ENCODE measurements around the gene DHFR.
A peak's percentile ranks its signal among the peaks of the same experiment; 100 is the strongest.

DHFR gene

DNA sequence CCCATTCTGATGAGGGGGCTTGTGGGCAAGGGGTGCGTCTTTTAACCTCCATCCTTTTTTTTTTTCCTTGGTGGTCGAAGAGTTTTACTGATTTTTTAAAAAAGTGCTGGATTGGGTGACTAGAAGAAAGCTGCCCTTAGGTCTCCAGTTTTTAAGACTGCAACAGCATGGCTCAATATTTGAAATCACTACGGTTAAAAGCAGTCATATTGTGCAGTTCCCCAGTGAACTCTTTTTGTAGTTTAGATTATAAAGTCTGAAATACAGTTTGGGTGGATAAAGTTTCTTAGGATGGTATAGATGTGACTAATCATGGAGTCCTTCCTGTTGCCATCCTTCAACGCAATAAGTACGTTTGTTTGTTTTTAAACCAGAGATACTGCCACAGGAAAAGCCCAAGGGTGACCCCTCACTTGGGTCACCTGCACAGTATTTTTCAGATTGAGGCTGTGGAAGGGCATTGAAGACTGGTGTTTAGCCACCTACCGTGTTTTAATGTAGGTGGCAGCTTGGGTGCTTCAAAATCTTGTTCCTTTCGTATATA, 520 bp upstream of the DHFR start:
- no peak for DNase-seq (ENCODE audit: low spot score)

DNA sequence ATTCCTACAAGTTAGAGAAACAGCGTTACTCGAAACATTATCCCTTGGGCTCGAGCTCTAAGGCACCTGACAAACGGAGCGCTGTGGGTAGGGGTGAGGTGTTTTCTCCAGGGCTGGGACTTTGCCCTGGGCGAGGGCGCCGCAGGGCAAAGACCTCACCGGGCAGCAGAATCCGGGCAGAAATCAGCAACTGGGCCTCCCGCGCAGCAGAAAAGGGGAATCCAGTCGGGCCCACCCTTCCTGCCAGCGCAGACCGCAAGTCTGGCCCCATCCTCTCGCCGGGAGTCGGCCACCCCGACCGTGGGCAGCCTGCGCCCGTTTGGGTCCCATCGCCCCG, 761 bp downstream of the DHFR start:
- peak; percentile 69 for DNase-seq (ENCODE audit: low spot score)

DNA sequence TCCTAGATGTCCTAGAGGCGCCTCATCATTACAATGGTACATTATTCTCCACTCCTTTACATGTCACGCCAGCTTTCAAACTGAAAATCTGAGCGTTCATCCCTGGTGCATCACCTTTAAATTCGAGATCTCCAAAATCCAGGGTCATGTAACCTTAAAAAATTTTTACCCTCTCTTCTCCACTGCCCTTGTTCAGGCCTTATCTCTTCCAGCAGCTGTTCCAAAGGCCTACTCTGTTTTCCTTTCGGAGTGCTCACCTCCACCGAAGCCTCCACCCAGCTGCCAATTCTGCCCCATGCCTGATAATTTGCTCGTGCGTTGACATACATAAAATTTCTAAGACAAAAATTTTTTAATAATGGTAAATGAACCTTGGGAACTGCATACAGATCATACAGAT, 1.3 kb downstream of the DHFR start:
- no peak for DNase-seq (ENCODE audit: low spot score)

DNA sequence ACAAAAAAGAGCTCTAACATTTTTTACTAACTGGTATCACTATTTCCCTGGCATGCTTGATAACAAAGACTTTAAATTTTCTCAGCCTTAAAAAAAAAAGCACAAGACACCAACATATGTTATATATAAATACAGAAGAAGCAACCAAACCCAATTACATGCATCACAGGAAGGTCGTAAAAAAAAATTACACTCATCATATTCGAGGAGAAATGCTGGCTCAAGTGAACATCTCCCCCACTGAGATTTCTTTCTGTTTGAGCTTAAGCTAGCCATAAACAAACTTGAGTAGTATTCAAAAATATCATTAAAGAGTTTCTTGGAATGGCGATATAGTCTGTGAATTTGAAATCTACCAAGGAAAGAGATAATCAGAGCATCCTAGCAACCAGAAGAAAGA, 7.9 kb downstream of the DHFR start:
- DNase-seq (ENCODE audit: low spot score) = no peak

DNA sequence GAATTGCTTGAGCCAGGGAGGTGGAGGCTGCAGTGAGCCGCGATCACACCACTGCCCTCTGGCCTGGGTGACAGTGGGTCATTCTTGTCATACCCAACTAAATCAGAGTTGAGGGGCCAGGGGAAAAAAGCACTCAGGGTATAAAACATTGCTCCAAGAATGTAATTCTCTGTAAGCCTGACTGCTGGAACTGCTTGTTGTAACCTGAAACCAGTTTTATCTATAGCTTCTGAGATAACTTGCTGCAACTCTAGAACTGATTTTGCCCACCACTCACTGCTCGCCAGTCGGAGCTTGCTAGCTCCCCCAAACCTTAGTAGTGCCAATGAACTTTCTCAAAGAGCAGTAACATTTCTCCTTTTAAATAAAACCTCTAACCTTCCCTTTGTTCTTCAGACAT, 9.9 kb downstream of the DHFR start:
- DNase-seq (ENCODE audit: low spot score) = no peak

DNA sequence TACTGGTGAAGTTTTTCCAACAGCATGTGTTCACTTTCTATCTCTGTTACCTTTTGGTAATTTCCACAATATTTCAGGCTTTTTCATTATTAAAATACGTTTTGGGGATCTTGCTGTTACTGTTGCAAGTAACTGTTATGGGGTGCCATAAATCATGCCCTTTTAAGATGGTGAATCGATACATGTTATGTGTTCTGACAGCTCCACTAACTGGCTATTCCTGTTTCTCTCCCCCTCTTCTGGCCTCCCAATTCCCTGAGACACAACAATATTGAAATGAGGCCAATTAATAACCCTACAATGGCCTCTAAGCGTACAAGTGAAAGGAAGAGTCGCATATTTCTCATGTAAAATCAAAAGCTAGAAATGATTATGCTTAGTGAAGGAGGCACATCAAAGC, 13.4 kb downstream of the DHFR start:
- no peak for DNase-seq (ENCODE audit: low spot score)

DNA sequence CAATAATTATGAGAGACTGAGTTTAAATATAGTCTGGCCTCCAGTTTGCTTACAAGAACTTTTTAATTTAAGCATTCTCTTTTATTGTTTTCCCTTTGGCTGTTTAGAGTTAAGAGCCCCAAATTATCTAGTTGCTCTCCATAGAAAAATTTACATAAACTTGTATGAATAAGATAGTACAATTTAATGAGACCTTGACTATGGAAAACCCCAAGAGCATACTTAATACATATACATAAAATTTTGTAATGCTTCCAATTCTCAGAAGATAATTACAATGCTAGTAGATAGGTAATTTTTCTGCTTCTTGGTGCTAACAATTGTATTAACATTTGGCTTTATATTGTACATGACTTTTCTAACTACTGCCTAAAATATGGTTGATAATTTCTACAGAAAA, 20.6 kb downstream of the DHFR start:
- DNase-seq (ENCODE audit: low spot score) = no peak

DNA sequence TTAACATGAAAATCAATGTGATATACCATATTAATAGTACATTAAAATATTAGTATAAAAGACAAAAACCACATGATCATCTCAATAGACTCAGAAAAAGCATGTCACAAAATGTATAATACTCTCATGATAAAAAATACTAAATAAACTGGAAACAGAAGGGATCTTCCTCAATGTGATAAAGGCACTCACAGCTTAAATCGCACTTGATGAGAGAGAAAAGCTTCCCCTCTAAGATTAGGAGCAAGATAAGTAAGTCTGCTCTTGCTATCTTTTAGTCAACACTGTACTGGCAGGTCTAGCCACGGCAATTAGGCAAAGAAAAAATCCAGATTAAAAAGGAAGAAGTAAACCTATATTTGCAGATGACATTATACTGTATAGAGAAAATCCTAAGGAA, 22.1 kb downstream of the DHFR start:
- no peak for DNase-seq (ENCODE audit: low spot score)

DNA sequence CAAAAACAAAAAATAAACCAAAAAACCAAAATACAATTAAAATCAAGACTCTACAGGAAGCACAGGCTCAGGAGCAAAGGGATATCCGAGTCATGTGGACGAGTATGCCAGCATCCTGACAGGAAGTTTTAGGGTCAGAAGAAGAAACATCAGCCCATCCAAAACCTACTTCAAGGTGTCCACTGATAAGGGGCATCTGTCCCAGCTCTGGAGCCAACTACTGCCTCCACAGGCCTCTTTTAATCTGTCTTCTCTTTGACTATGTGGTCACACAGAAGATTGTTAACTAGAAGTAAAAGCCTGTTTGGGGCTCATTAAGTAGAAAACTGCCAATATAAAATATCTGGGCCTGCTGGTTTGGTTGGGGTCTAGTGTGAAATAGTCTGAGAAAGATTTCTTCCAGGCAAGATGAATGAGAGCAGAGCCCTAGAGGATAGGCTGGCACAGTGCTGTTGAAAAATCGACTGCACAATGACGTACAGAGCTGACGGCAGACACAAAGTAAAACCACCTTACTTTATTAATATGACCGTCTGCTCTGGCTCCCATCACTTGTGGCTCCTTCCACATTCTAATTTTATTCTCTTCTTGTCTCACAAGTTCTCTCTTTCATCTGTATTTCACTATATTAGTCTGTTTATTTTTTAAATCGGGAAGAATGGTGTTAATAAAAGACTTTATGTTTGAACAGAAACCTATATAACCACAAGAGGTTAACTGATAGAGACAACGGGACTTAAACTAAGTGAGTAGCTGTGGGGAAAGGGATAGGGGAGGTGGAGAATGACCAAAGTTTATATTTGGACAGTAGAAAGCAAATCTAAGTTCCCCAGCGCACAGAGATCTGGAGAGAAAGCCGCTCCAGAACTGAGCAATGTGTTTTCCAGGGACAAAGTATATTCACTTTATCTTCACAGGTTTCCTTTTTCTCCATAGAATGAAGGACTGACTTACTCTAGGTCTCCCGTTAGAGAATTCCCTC, 23.2 kb downstream of the DHFR start:
- no peak for DNase-seq (ENCODE audit: low spot score)

DNA sequence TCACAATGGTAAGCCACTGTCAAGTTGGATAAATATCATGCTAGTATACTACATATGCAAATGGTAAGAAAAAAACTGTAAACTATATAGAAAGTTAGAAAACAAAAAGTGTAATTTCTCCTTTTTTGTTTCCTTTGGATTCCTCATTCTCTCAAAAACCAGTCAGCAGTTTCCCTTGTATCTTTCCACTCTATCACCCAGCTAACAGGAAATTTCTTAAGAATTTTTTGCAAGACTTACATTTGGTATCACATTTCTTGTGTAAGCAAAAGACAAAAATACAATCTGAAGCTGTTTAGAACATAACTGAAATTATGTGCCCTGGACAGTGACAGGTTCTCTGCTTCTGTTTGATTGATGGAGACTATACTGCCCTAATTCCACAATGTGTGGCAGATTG, 25.5 kb downstream of the DHFR start:
- DNase-seq (ENCODE audit: low spot score) = no peak

DNA sequence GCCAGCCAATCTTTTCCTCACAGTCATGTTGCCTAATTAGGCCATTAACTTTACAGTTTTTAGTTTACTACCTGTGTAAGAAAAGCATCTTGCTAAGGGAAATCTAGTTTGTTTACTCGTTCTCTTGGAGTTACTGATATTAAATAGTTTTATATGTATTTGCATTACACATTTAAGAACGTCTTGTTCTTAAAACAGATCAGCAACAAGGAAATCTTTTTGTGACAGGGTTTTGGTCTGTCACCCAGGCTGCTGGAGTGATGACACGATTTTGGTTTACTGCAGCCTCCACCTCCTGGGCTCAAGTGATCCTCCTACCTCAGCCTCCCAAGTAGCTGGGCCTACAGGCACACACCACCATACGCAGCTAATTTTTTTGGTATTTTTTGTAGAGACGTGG, 29.6 kb downstream of the DHFR start:
- no peak for DNase-seq (ENCODE audit: low spot score)

DNA sequence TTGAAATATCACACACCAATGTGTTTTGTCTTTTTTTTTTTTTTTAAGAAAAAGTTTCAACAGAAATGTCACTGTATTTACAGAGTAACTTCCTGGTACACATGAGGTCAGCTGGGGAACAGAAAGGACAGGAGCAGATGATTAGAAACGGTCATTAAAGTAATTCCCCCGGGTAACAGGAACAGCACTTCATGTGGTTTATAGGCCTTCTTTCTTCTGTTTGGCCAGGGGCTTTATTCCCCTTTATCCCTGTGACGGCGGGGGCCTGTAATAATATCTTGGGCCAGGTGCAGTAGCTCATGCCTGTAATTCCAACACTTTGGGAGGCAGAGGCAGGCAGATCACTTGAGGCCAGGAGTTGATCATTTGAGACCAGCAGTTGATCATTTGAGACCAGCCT, 30.8 kb downstream of the DHFR start:
- DNase-seq (ENCODE audit: low spot score) = no peak

DNA sequence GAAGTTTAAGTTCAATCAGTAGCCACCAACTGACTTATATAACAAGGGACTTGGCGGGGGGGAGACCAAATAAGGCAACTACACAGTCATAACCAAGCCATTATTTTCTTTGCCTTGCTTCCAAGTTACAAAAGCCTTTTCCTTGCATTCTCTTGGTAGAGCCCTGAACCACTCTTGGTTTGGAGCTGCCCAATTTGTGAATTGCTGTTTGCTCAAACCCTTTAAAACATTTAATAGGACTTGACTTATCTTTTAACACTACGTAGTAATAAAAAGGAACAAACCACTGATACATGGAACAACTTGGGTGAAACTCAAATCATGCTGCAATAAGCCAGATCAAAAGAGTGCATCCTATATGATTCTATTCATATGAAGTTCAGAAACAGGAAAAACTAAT, 32.0 kb downstream of the DHFR start:
- DNase-seq (ENCODE audit: low spot score) = no peak

DNA sequence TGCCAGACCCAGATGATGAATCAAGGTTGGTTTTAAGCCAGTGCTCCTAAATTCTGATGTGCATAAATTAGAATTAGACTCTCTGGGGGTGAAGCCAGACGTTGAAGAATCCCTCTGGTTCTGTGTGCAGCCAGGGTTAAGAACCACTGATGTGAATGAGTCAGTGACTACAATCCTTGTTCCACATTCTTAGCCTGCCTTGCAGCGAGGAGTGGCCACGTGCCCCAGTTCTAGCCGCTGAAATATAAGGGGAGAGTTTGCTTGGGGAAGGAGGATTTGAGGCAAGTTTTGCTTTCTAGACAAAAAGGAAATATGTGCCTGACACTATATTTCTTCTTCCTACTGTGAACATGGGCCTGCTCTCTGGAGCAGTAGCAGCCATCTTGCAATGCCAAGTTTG, 34.6 kb downstream of the DHFR start:
- no peak for DNase-seq (ENCODE audit: low spot score)

DNA sequence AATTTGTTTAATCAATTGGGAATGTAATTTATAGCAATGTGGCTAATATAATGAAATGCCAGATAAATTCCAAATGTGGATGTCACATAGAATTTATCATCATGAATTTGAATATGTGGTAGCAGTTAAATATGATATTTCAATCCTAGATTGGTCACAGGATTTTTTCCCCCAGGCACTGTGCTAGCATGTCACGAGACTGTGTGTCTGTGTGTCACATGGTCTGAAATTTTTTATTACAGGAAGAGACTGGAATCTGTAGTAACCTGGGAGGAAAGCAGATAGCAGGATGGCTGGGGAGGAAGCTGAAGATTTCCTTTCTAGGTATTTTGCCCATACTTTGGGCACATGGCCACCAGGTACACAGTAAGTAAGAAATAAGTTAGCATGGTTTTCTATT, 35.7 kb downstream of the DHFR start:
- no peak for DNase-seq (ENCODE audit: low spot score)

DNA sequence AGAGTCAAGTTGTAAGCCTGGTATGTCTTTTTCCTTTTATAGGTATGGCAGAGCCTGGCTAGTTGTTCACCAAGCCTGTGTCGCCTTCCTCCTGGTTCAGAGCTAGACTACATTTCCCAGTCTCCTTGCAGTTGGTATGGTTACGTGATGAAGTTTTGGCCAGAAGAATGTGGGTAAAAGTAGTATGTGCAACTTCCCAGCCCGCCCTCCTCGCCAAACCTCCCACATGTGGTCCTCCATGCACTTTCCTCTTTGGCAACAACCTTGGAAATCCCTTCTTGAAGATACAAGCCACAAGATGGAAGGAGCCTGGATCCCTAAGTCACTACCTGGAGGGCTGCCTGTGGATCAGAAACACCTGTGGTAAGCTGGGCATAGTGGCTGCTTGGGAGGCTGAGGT, 36.3 kb downstream of the DHFR start:
- no peak for DNase-seq (ENCODE audit: low spot score)

DNA sequence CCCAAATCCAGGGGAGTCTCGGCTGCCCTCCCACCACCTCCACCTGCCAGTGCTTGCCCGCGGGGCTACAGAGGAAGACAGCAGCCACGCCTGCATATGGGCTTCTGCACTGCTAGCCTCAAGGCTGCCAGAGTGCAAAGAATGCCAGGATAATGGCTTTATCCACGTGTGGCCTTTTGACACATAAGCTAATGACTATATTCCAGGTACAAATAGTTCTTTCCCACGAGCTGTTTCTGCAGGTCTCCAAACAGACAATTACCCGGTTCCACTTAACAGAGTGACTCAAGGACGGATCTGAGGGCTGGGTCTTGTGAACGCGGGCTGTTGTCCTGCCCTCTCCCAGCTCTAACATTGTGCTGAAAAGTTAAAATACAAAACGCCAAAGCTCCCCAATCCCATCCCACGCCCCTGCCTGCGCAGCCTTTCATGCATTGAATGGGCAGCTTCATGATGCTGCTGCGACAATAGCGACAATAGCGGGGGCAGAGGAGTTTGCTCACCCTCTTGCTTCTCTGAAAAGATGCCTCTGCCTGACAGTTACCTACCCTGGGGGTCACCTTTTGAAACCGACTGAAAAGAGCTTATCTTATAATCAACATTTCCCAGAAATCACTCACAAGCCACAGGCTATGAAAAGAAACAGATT, 39.4 kb downstream of the DHFR start:
- DNase-seq (ENCODE audit: low spot score) = peak; percentile 63

DNA sequence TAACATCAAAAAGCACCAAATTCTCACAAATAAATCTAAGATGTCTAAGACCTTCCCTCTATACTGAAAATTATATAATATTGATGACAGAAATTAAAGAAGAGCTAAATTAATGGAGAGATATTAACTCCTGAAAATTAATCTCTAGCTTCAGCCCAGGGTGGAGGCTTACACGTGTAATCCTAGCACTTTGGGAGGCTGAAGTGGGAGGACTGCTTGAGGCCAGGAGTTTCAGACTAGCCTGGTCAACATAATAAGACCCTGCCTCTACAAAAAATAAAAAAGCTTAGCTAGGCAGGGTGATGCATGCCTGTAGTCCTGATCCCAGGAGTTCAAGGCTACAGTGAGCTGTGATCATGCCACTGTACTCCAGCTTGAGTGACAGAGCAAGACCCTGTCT, 45.1 kb downstream of the DHFR start:
- DNase-seq (ENCODE audit: low spot score) = no peak

DNA sequence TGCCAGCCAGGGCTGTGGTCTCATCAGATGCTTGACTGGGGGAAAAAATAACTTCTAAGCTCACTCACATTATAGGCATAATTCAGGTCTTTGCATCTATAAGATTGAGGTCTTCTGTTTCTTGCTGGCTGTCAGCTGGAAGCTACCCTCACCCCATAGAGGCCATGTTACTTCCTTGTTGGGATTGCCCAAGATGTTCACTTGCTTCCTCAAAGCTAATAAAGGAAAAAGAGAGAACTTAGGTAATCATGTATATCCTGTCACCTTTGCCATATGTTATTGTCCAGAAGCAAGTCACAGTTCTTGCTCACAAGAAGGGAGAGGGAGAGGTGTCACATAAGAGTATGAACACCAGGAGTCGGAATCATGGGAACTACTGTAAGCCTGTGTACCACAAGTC, 46.1 kb downstream of the DHFR start:
- DNase-seq (ENCODE audit: low spot score) = no peak

DNA sequence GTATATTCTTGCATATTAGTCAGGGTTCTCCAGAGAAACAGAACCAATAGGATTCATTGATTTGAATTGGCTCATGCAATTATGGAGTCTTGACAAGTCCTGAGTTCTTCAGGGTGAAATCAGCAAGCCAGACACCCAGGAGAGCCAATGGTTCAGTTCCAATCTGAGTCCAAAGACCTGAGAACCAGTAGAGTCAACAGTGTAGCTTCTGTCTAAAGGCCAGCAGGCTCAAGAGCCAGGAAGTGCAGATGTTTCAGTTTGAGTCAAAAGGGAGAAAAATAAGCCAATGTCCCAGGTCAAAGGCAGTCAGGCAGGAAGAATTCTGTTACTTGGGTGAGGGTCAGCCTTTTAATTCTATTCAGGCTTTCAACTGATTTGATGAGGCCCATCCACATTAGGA, 47.0 kb downstream of the DHFR start:
- DNase-seq (ENCODE audit: low spot score) = no peak

DNA sequence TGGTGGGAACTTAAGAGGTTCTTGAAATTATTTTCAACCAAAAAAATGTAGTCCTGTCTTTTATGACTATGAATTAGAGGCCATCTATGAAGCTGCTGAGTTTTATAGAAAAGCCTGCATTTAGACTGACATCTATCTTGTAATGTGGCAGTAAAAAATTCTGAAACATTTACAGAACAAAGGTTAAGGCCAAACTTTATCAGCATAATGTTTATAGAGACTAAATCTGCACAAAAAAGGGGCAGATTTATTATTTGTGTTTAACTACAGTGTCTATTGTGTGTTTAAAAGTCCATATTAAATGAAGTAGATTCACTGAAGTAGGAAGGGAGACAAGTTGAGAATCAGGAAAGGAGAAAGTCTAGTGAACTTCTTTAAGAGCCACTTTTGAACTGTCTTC, 47.4 kb downstream of the DHFR start:
- no peak for DNase-seq (ENCODE audit: low spot score)

DNA sequence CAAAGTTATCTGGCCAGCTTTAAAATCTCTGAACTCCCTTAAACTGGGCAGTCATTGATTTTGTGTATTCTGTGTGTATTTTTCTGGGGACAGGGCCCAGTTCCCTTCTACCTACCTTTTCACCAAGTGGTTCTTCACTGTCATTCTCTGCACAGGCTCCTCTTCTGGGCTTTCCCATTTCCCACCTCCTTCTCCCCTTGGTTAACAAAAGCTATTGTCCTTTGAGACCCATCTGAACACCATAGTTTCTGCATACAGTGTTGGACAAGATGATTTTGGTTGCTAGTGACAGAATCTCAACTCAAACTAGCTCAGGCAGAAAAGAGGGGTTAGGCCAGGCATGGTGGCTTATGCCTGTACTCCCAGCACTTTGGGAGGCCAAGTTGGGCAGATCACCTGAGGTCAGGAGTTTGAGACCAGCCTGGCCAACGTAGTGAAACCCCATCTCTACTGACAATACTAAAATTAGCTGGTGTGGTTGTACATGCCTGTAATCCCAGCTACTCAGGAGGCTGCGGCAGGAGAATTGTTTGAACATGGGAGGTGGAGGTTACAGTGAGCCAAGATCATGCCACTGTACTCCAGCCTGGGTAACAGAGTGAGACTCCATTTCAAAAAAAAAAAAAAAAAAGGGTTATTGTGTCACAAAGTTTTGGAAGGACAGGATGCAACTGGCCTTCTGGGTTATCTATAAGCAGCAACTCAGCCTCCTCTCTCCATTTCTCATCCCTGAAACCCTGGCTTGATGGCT, 53.7 kb downstream of the DHFR start:
- no peak for DNase-seq (ENCODE audit: low spot score)

DNA sequence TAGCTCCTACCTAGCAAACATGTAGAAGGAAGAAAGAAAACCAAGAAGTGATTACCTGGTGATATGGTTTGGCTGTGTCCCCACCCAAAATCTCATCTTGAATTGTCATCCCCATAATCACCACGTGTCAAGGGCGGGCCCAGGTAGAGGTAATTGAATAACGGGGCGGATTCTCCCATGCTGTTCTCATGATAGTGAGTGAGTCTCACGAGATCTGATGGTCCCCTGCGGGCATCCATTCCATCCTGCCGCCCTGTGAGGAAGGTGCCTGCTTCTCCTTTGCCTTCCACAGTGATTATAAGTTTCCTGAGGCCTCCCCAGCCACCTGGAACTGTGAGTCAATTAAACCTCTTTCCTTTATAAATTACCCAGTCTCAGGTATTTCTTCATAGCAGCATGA, 57.3 kb downstream of the DHFR start:
- no peak for DNase-seq (ENCODE audit: low spot score)

Data from ecto neural progenitor cell (in vitro differentiated cells).